OCI-LY3 (cell line): ENCODE results near the gene PPP2R5A.

Source experiments
- CTCF ChIP-seq: fragments of 200-600, 300-600 bp; sonication (generic); IDR thresholded peaks from 2 replicates; pipeline ENCODE4 v1.5.1; 2014; ENCODE audit warnings: antibody characterized with exemption, low read length, low read depth
- EZH2phosphoT487 ChIP-seq: fragments of 200-600 bp; shearing (Covaris generic); IDR thresholded peaks from 2 replicates; pipeline ENCODE4 v1.6.1; 2018; ENCODE audit warnings: antibody characterized with exemption, mixed run types, low read depth

GRCh38 chr1:212364985-212365384, 79.8 kb downstream of the PPP2R5A start:
- no peak for TF ChIP-seq CTCF
- no peak for TF ChIP-seq EZH2phosphoT487
